ENCODE measurements around the gene CD79B. TPM values are rescaled to one million over a fixed set of nuclear protein-coding genes. Genes with fewer than 3 reads are reported as not detected.
"Not testable (repeated sequence)": the region's sequence is repeated elsewhere in the genome, so short reads cannot be mapped to it uniquely, and the experiment has no call there.

CD79B gene
- total RNA-seq, 1 donor from 2014 or later = 8.9 TPM

GRCh38 chr17:63939401-63939800 is 7.3 kb upstream of the CD79B start:
- DNase-seq = no peak
- intact Hi-C loops (cut with DNase I) = no loop called here
- no peak for ATAC-seq (ENCODE audit: poor library complexity)

- intact Hi-C loops (cut with DNase I) = no loop called here
- ATAC-seq (ENCODE audit: poor library complexity) (no peak), DNase-seq (no peak)
Observed at GRCh38 chr17:63937920-63938319, 5.8 kb upstream of the CD79B start.

- DNase-seq (no peak), ATAC-seq (ENCODE audit: poor library complexity) (no peak)
- intact Hi-C loops (cut with DNase I) = no loop called here
Observed at GRCh38 chr17:63937319-63937718, 5.2 kb upstream of the CD79B start.

GRCh38 chr17:63934183-63935112 is 2.3 kb upstream of the CD79B start:
- ATAC-seq (ENCODE audit: poor library complexity) = no peak
- DNase-seq = no peak
- intact Hi-C loops (cut with DNase I) = no loop called here

- DNase-seq (no peak), ATAC-seq (ENCODE audit: poor library complexity) (no peak)
- intact Hi-C loops (cut with DNase I) = no loop called here
Observed at GRCh38 chr17:63933598-63933997, 1.5 kb upstream of the CD79B start.

- intact Hi-C loops (cut with DNase I) = no loop called here
- DNase-seq (no peak), ATAC-seq (ENCODE audit: poor library complexity) (no peak)
Observed at GRCh38 chr17:63932721-63933120, 590 bp upstream of the CD79B start.

- peak; percentile 88 for DNase-seq
- peak; percentile 75 for ATAC-seq (ENCODE audit: poor library complexity)
- intact Hi-C loops (cut with DNase I) = no loop called here
Observed at GRCh38 chr17:63930951-63931575, 1.1 kb downstream of the CD79B start.

GRCh38 chr17:63929860-63930766 is 2.0 kb downstream of the CD79B start:
- DNase-seq (peak; percentile 50), ATAC-seq (ENCODE audit: poor library complexity) (no peak)
- intact Hi-C loops (cut with DNase I) = loop anchor here (5.0 to 10.0 kb wide), 2 partner anchors 57 to 345 kb away; no protein-coding TSS in a partner anchor

- intact Hi-C loops (cut with DNase I) = loop anchor here (5.0 to 10.0 kb wide), 2 partner anchors 58 to 346 kb away; no protein-coding TSS in a partner anchor
- ATAC-seq (ENCODE audit: poor library complexity) (no peak), DNase-seq (no peak)
Observed at GRCh38 chr17:63928966-63929695, 3.0 kb downstream of the CD79B start.

- no peak for DNase-seq
- intact Hi-C loops (cut with DNase I) = loop anchor here (5.0 to 10.0 kb wide), 2 partner anchors 59 to 347 kb away; no protein-coding TSS in a partner anchor
Observed at GRCh38 chr17:63928172-63928666, 3.9 kb downstream of the CD79B start.

GRCh38 chr17:63927464-63928171 is 4.5 kb downstream of the CD79B start:
- no peak for ATAC-seq (ENCODE audit: poor library complexity)
- intact Hi-C loops (cut with DNase I) = loop anchor here (5.0 to 10.0 kb wide), 2 partner anchors 60 to 347 kb away; no protein-coding TSS in a partner anchor
- DNase-seq = no peak

More at GRCh38 chr17:63928172-63928666, 3.9 kb downstream of the CD79B start:
- no peak for ATAC-seq (ENCODE audit: poor library complexity)

GRCh38 chr17:63926164-63926563 is 6.0 kb downstream of the CD79B start:
- DNase-seq (no peak), ATAC-seq (ENCODE audit: poor library complexity) (no peak)
- intact Hi-C loops (cut with DNase I) = loop anchor here (5.0 to 10.0 kb wide), 2 partner anchors 61 to 349 kb away; no protein-coding TSS in a partner anchor

GRCh38 chr17:63925615-63926014 is 6.5 kb downstream of the CD79B start:
- DNase-seq (no peak), ATAC-seq (ENCODE audit: poor library complexity) (no peak)
- intact Hi-C loops (cut with DNase I) = loop anchor here (5.0 to 10.0 kb wide), 2 partner anchors 62 to 349 kb away; no protein-coding TSS in a partner anchor

- DNase-seq; ATAC-seq (ENCODE audit: poor library complexity): not testable (repeated sequence)
- intact Hi-C loops (cut with DNase I) = loop anchor here (10.0 kb wide), 1 partner anchor 352 kb away; no protein-coding TSS in a partner anchor
Observed at GRCh38 chr17:63922402-63922801, 9.7 kb downstream of the CD79B start.

GRCh38 chr17:63920779-63921178 is 11.4 kb downstream of the CD79B start:
- intact Hi-C loops (cut with DNase I) = loop anchor here (10.0 kb wide), 1 partner anchor 354 kb away; no protein-coding TSS in a partner anchor
- not testable (repeated sequence) for ATAC-seq (ENCODE audit: poor library complexity); DNase-seq

- not testable (repeated sequence) for ATAC-seq (ENCODE audit: poor library complexity); DNase-seq
- intact Hi-C loops (cut with DNase I) = loop anchor here (10.0 kb wide), 1 partner anchor 355 kb away; no protein-coding TSS in a partner anchor
Observed at GRCh38 chr17:63920050-63920449, 12.1 kb downstream of the CD79B start.

GRCh38 chr17:63919311-63919723 is 12.8 kb downstream of the CD79B start:
- no peak for DNase-seq
- intact Hi-C loops (cut with DNase I) = loop anchor here (5.0 to 10.0 kb wide), 3 partner anchors 73 to 218 kb away; partner anchors contain the start of gene ICAM2
- ATAC-seq (ENCODE audit: poor library complexity) = peak; percentile 87
